ENCODE measurements around the gene SMAD4.
"Not testable (repeated sequence)": the region's sequence is repeated elsewhere in the genome, so short reads cannot be mapped to it uniquely, and the experiment has no call there.

The SMAD4 gene

DNA sequence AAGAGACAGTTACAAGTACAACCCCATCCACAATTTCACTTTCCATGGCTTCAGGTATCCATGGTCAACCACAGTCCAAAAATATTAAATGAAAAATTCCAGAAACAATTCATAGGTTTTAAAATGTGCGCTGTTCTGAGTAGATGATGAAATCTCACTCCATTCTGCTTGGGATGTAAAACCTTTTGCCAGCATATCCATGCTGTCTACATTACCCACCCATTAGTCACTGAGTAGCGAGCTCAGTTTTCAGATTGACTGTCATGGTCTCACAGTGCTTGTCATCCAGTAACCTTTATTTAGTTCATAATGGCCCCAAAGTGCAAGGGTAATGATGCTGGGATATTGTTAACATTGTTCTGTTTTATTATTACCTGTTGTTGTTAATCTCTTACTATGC, 40.5 kb downstream of the SMAD4 start:
- DNase-seq (ENCODE audit: low read depth), result no peak

DNA sequence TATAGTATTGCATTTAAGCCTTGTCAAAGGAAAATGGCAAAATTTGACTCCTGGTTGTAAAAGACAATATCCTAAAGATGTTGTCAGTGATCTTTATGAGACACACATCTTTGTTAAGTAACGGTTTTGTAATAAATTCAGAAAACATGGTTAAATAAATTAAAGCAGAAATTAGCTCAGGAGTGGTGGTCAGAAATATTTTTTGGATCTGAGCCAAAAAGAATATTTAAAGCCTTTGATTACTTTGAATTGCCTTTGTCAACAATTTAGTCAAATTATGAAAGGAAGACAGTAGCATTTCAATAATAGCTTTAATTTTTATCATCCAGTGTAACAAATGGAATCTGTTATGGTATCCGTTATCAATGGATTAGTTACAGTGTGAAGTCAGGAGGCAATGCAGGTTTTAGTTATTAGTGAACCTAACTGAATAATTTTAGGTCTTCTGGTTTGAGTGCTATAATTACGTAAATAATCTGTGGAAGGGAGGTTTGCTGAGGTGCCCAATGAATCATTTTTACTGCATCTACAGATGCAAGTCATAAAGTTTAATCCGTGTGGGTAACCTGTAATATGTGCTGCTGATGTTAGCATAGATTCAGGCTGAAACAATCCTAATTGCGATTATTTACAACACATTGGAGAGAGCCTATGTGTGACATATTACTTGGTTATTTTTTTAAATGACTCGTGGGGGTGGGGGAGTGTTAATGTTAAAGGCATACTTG, 42.7 kb downstream of the SMAD4 start:
- DNase-seq (ENCODE audit: low read depth), result no peak

DNA sequence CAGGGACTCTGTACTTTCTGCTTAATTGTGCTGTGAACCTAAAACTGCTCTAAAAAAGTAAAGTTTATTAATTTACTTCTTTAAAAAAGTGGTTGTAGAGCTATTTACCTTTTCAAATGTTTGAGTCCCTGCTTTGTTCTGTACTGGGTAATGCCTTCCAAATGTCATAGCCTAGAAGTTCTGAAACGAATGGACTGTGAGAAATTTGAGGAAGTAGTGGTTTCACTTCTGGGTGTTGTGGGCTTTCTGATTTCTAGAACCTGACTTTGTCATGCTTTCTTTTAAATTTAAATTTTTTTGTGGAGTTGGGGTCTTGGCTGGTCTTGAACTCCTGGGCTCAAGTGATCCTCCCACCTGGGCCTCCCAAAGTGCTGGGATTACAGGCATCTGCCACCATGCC, 44.6 kb downstream of the SMAD4 start:
- no peak for DNase-seq (ENCODE audit: low read depth)

DNA sequence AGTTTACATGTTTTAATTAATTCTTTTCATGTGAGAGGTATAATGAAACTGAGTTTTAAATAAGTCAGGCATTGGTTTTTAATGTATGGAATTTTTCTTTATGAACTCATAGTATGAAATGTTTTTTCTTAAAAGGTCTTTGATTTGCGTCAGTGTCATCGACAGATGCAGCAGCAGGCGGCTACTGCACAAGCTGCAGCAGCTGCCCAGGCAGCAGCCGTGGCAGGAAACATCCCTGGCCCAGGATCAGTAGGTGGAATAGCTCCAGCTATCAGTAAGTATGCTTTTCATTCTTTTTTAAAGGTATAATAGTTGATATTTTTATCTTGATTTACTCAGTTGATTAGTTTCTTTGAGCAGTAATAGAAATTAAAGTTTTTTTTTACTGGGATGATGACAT, 46.5 kb downstream of the SMAD4 start:
- DNase-seq (ENCODE audit: low read depth), result no peak

DNA sequence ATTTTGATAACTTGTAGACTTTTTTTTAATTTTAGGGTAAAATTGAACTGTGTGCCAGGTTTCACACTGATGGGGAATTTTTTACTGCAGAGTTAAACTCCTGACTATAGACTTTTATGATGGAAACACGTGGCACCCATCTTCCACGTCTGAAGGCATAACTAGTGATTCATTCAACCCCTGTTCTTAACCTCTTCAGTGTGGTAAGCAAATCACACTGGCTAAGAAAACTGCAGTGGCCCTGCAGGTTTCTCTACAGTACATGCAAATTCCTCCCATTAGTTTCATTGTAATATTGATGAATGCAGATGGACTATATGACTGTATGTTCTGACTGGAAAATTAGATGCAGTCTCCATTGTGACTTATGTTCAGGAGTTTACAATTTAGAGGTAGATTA, 47.2 kb downstream of the SMAD4 start:
- no peak for DNase-seq (ENCODE audit: low read depth)

DNA sequence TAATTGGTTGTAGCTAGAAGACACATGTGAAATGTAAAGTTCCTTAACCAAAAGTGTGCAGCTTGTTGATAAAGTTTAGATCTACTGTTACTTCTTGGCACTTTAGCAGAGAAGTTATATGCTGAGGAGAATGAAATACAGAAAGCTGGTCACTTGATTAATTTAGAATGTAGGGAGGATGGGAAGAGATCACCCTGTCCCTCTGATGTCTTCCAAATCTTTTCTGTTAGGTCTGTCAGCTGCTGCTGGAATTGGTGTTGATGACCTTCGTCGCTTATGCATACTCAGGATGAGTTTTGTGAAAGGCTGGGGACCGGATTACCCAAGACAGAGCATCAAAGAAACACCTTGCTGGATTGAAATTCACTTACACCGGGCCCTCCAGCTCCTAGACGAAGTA, 48.0 kb downstream of the SMAD4 start:
- DNase-seq (ENCODE audit: low read depth), result no peak

DNA sequence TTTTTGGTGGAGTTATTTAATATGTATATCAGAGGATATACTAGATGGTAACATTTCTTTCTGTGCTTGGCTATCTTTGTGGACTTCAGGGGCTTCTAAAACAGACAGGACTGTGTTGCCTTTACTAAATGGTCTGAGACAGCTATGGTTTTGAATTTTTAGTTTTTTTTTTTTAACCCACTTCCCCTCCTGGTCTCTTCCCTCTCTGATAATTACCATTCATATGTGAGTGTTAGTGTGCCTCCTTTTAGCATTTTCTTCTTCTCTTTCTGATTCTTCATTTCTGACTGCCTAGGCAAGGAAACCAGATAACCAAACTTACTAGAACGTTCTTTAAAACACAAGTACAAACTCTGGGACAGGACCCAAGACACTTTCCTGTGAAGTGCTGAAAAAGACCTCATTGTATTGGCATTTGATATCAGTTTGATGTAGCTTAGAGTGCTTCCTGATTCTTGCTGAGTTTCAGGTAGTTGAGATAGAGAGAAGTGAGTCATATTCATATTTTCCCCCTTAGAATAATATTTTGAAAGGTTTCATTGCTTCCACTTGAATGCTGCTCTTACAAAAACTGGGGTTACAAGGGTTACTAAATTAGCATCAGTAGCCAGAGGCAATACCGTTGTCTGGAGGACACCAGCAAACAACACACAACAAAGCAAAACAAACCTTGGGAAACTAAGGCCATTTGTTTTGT, 52.7 kb downstream of the SMAD4 start:
- DNase-seq (ENCODE audit: low read depth), result no peak

DNA sequence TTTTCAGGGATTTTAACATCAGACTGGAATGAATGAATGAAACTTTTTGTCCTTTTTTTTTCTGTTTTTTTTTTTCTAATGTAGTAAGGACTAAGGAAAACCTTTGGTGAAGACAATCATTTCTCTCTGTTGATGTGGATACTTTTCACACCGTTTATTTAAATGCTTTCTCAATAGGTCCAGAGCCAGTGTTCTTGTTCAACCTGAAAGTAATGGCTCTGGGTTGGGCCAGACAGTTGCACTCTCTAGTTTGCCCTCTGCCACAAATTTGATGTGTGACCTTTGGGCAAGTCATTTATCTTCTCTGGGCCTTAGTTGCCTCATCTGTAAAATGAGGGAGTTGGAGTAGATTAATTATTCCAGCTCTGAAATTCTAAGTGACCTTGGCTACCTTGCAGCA, 53.4 kb downstream of the SMAD4 start:
- no peak for DNase-seq (ENCODE audit: low read depth)

DNA sequence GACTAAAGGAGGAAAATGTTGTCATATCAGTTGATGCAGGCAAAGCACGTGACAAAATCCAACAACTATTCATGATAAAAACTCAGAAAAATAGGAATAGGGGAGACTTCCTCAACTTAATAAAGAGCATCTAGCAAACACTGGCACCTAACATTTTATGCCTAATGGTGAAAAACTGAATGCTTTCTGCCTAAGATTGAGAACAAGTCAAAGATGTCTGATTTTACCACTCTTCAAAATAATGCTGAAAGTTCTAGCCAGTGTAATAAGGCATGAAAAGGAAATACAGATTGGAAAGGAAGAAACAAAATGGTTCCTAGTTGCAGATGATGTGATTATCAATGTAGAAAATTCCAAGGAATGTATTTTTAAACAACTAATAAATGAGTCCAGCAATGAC, 58.4 kb downstream of the SMAD4 start:
- no peak for DNase-seq (ENCODE audit: low read depth)

DNA sequence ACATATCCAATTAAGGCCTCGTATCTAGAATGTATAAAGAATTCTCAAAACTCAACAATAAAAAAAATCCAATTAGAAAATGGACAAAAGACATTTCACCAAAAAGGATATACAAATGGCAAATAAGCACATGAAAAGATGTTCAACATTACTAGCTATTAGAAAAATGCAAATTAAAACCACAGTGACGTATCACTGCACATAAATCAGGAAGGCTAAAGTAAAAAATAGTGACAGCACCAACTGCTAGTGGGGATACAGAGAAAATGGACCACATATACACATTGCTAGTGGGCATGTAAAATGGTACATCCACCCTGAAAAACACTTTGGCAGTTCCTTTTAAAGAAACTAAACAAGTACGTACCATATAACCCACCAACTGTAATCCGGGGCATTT, 59.7 kb downstream of the SMAD4 start:
- no peak for DNase-seq (ENCODE audit: low read depth)

DNA sequence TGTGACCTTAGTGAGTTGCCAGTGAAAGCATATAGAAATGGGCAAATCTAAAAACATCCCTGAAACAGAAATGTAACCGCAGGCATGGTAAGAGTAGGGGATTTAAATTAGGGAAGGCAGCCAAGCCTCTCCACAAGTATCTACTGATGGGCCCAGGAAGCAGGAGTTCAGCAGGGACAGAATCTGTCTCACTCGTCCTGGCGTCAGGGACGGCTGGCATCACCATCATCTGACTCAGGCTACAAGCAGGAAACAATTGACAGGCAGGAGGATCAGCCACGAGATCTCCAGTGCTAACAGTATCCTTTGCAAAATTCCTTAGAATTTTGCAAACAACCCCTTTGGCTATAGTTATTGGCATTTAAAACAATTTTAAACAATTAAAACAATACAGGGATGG, 61.3 kb downstream of the SMAD4 start:
- no peak for DNase-seq (ENCODE audit: low read depth)

DNA sequence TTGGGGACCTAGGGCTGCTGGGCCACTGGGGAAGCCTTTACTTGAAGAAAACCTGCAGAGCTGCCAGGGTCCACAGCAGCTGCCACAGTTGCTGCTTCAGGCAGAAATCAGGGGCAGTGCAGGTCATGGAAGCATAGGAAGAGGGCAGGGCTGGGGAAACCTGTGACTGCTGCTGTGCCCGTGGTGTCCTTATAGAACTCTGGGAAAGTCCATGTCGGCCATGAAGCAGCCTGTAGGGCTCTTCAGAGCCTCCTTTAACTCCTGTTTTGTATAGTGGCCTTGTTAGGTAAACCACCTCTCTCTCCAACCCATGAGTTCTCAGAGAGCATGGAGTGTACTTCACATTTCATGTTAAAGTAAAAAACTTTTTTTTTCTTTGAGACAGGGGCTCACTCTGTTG, 62.1 kb downstream of the SMAD4 start:
- no peak for DNase-seq (ENCODE audit: low read depth)

DNA sequence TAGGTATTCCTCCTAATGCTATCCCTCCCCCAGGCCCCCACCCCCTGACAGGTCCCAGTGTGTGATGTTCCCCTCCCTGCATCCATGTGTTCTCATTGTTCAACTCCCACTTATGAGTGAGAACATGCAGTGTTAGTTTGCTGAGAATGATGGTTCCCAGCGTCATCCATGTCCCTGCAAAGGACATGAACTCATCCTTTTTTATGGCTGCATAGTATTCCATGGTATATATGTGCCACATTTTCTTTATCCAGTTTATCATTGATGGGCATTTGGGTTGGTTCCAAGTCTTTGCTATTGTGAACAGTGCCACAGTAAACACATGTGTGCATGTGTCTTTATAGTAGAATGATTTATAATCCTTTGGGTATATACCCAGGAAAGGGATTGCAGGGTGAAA, 63.0 kb downstream of the SMAD4 start:
- not testable (repeated sequence) for DNase-seq (ENCODE audit: low read depth)

DNA sequence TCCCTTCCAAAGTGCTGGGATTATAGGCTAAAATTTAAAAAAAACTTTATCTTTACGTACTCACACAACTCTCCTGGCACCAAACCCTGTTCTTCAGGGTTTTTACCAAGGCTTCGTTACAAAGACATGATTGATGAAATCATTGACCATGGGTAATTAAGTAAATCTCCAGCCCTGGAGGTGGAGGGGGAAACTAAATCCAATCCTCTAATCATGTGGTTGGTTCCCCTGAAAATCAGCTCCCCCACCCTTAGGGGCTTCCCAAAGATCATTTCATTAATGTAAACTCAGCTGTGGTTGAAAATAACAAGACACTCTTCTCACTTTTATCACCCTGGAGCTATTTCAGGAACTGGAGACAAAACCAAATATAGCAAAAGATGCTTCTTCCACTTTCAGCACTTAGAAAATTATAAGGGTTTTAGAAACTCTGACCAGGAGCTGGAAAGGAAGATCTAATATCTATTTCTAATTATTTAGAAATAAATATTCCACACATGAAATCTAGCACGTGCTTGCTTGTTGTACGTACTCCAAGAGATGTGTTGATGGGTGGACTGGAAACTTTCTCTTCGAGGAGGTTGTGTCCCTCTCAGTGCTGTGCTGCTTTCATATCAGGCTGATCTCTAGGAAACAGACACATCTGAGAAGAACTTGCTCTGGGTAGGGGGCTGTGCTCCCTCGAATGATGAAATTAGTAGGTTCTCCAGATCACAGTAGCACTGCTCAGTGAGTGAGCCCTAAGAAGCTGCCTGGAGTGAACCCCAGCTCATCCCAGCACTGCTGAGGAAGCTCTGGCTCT, 67.2 kb downstream of the SMAD4 start:
- no peak for DNase-seq (ENCODE audit: low read depth)

DNA sequence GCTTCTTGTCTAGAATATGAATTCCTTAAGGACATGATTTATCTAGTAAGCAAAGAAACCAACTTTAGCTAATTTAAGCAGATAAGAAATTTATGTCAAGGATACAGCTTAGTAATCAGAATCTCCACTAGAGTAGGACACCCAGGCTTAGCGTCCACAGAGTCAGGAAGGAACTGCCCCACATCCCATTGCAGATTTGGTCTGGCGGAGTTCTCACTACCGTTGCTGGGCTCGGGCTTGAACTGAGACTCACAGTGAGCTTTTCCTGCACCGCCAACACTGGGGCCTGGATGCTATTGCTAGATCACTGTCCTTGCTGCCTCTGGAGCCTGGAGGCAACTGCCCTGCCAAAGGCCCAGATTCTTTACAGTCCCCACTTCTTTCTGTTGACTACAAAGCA, 68.1 kb downstream of the SMAD4 start:
- no peak for DNase-seq (ENCODE audit: low read depth)

DNA sequence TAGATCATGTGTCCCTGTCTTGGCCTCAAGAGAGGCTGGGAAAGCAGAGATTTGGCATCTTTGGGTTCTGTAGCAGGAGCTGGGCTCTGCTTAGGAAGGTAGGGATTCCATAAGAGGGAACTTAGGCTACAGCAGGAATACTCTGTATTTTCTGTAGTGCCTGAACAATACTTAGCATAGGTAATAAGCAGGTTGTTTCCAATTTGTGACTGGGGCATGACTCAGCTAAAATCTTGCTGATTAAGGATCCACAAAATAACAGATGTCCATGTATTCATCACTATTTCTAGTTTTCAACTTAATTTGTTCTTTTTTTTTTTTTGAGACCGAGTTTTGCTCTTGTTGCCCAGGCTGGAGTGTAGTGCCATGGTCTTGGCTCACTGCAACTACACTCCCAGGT, 68.5 kb downstream of the SMAD4 start:
- DNase-seq (ENCODE audit: low read depth), result no peak

DNA sequence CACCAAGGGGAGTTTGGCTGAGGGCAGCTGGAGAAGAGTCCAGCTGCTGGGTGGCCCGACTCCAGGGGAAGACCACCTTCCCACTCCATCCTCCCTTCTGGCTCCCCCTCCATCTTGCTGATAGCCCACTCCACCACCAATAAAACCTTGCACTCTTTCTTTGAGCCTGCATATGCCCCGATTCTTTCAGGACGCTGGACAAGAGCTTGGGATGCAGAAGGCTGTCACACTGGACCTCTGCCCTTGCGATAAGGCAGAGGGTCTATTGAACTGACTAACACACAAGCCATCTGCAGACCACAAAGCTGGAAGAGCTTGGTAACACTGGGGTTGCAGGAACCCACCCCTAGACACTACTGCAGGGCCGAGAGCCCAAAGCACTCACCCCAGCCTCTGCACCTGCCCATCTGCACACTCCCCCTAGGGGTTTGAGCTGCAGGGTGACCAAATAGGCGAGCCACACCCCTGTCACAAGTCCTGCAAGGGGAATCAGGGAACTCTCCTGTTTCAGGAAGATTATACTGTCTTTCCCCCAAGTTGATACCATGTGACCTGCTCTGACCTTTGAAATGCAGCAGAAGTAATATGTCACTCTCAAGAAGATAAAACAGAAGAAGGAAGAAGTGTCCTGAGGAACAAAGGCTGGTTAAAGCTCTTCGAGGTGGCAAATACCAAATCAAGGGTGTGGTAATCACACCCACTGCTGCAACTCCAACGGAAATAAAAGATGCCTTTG, 70.5 kb downstream of the SMAD4 start:
- DNase-seq (ENCODE audit: low read depth), result no peak

DNA sequence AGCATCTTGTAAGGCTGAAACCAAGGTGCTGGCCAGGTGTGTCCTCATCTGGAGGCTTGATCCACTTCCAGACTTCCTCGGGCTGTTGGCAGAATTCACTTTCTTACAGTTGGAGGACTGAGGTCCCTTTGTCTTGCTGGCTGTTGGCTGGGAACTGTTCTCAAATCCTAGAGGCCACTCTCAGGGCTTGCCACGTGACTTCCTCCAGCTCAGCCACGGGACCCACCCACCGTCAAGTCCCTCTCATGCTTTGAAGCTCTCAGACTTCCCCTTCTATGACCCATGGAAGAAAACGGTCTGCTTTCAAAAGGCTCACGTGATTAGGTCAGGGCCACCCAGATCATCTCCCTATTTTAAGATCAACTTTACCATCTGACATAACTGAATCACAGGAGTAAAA, 77.1 kb downstream of the SMAD4 start:
- DNase-seq (ENCODE audit: low read depth), result no peak

DNA sequence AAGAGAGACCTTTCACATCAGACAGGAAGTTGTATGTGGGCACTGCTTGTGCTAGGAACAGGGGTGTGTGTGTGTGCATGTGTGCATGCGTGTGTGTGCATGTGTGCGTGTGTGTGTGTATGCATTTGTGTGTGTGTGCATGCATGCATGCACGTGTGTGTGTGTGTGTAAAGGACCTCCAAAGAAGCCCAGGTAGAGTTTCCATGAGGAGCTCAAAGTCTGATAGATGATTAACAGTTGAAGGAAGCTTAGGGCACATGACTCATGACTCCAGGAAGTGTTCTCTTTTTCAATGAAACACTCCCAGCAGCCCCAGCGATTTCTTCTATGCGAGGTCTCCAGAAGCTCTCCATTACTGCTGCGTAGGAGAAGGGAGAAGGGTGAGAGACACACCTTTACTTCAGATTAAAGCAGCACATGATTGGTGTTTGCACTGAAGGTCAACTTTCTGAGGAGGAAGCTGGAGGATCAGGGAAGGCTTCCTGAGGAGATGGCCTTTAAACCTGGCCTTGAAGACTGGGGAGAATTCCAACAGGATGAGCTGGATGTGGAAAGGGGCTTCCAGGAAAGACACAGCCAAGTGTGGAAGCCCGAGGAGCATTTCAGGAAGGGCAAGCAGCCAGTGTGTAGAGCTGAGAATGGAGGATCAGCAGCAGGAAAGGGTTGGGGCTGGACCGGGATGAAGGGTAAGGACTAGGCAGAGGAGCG, 77.7 kb downstream of the SMAD4 start:
- no peak for DNase-seq (ENCODE audit: low read depth)

DNA sequence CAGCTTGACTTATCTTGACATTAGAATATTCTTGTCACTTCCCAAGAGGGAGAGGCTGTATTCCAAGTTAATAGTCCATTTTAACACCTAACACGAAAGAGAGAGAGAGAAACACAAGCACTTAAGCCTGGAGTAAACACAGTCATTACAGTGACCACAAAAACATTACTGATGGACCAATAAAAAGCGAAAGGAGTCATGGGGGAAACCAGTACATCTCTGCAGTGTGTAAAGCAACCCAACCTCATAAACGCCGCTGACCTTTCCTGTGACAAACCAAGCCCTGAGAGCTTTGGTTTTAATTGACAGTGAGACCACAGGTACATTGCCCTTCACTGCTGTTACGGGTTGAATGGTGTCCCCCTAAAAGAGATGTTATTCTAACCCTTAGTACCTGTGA, 78.3 kb downstream of the SMAD4 start:
- DNase-seq (ENCODE audit: low read depth), result no peak

DNA sequence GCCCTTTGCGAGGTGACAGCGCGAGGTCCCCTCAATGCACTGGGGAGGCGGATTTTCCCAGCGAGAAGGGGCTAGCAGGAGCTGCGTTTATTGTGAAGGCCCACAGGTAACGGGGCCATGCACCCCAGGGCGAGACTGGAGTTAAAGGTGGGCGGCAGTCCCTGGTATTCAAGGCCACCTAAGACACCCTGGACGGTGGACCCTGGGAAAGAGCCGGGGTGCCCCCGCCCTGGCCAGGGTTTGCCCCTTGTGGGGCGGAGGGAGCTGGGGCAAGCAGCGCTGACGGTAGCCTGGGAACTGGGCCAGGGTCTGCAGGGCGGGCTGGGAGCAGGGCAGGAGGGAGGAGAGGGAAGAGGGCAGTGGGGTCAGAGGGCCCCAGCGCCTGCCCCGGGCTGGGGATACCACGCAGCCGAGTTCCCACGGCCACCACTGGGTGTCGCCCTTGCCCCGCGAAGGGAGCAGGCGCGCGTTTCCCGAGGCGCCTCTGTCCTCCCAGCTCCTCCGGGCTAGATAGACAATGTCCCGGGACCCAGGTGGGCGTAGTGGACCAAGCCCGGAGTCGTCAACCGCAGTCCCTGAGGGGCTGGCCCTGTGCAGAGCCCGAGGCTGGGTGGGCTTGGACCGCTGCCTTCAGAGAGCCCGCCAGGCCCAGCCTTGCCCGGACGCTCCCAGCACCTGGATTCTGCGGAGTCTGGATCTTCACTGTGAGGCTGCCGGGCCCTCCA, 80.2 kb downstream of the SMAD4 start:
- no peak for DNase-seq (ENCODE audit: low read depth)
